PC-9 (cell line): ENCODE results near the gene RNASE3.
"Not testable (repeated sequence)": the region's sequence is repeated elsewhere in the genome, so short reads cannot be mapped to it uniquely, and the experiment has no call there.

Source experiments
- EZH2 ChIP-seq: fragments of 200-600 bp; sonication (generic); IDR thresholded peaks from 2 replicates; pipeline ENCODE4 v1.8.0; 2017; ENCODE audit warnings: antibody characterized with exemption, low read depth
- TF ChIP-seq, protein P1 (sequence below): fragments of 200-600 bp; sonication (generic); conservative IDR thresholded peaks from 2 replicates; pipeline ENCODE4 v1.6.1; 2017; ENCODE audit warnings: mixed run types, antibody characterized with exemption, mild to moderate bottlenecking, moderate library complexity

- TF ChIP-seq, protein P1, sequence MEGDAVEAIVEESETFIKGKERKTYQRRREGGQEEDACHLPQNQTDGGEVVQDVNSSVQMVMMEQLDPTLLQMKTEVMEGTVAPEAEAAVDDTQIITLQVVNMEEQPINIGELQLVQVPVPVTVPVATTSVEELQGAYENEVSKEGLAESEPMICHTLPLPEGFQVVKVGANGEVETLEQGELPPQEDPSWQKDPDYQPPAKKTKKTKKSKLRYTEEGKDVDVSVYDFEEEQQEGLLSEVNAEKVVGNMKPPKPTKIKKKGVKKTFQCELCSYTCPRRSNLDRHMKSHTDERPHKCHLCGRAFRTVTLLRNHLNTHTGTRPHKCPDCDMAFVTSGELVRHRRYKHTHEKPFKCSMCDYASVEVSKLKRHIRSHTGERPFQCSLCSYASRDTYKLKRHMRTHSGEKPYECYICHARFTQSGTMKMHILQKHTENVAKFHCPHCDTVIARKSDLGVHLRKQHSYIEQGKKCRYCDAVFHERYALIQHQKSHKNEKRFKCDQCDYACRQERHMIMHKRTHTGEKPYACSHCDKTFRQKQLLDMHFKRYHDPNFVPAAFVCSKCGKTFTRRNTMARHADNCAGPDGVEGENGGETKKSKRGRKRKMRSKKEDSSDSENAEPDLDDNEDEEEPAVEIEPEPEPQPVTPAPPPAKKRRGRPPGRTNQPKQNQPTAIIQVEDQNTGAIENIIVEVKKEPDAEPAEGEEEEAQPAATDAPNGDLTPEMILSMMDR = not testable (repeated sequence)
- not testable (repeated sequence) for TF ChIP-seq EZH2
Measured at GRCh38 chr14:20923766-20924297, 32.6 kb downstream of the RNASE3 start.
